H1 (cell line): ENCODE data around the gene CSTF2. TPM values are rescaled to one million over a fixed set of nuclear protein-coding genes. Genes with fewer than 3 reads are reported as not detected.

Experiments used
- CTCF ChIA-PET: fragments of 300-600 bp; sonication (Branson Sonifier 250); formaldehyde crosslinking; loops from one replicate; lab custom pipeline; 2021; ENCODE audit not compliant: partially characterized antibody; lab: Charles Lee
- POLR2A ChIA-PET: fragments of 300-600 bp; sonication (Branson Sonifier 250); formaldehyde crosslinking; loops from one replicate; lab custom pipeline; 2021; ENCODE audit warnings: inconsistent platforms; ENCODE audit not compliant: partially characterized antibody; lab: Charles Lee
- DNase-seq, 2 experiments: peaks; one replicate each; pipeline versions ENCODE4 v3.0.0 to v3.0.0-alpha.2; 2010 to 2022; ENCODE audit warnings: low spot score in 2 of 2, low read depth in 1 of 2, mixed read lengths in 1 of 2
- FAIRE-seq: peaks from 2 replicates; lab custom pipeline; 2011; peaks lifted over from hg19 to GRCh38; lab: Jason Lieb, UNC
- H2AFZ ChIP-seq: 2 replicates; pipeline ENCODE4 v1.8.1; 2012; ENCODE audit warnings: low read length, inconsistent platforms
- H2AK5ac ChIP-seq: 2 replicates; pipeline ENCODE4 v1.6.1; 2013; ENCODE audit warnings: low read depth, low read length
- H2BK120ac ChIP-seq: replicated peaks from 2 replicates; pipeline ENCODE3; 2013; ENCODE audit warnings: low read depth, low read length, inconsistent platforms
- H2BK12ac ChIP-seq: 2 replicates; pipeline ENCODE4 v1.6.1; 2013; ENCODE audit warnings: low read depth, low read length
- H2BK15ac ChIP-seq: 2 replicates; pipeline ENCODE4 v1.6.1; 2013; ENCODE audit warnings: low read length
- H2BK20ac ChIP-seq: 2 replicates; pipeline ENCODE4 v1.6.1; 2013; ENCODE audit warnings: low read length
- H2BK5ac ChIP-seq: 2 replicates; pipeline ENCODE4 v1.6.1; 2013; ENCODE audit warnings: low read depth, low read length
- H3K14ac ChIP-seq: 2 replicates; pipeline ENCODE4 v1.6.1; 2013; ENCODE audit warnings: inconsistent platforms; ENCODE audit not compliant: insufficient read length
- H3K18ac ChIP-seq: 2 replicates; pipeline ENCODE4 v1.6.1; 2013; ENCODE audit warnings: low read length; ENCODE audit errors: extremely low read depth
- H3K23ac ChIP-seq: 2 replicates; pipeline ENCODE4 v1.6.1; 2013; ENCODE audit warnings: inconsistent platforms; ENCODE audit not compliant: insufficient read length
- H3K23me2 ChIP-seq: 2 replicates; pipeline ENCODE4 v1.6.1; 2013; ENCODE audit warnings: low read depth, low read length
- H3K27ac ChIP-seq: 2 replicates; pipeline ENCODE4 v1.6.1; 2011; ENCODE audit warnings: low read depth, low read length, inconsistent platforms
- H3K27me3 ChIP-seq, 4 experiments: replicated peaks in 1 of 4; 1 replicate in 1 of 4; 2 replicates in 3 of 4; pipeline versions ENCODE4 v1.6.1 to v1.8.1; 2011 to 2013; ENCODE audit warnings: low read length in 3 of 4, mild to moderate bottlenecking in 3 of 4, inconsistent platforms in 2 of 4, mixed read lengths in 2 of 4, moderate library complexity in 1 of 4; ENCODE audit not compliant: control insufficient read depth in 3 of 4, insufficient read depth in 3 of 4; ENCODE audit errors: extremely low read depth in 1 of 4
- H3K36me3 ChIP-seq, 4 experiments: 2 replicates each; pipeline versions ENCODE4 v1.6.1 to v1.8.1; 2011 to 2013; ENCODE audit warnings: mild to moderate bottlenecking in 4 of 4, low read length in 3 of 4, moderate library complexity in 2 of 4, control low read depth in 1 of 4, inconsistent platforms in 1 of 4; ENCODE audit not compliant: insufficient read depth in 4 of 4, control insufficient read depth in 2 of 4
- H3K4ac ChIP-seq: replicated peaks from 2 replicates; pipeline ENCODE3; 2013; ENCODE audit warnings: low read length, low read depth, mixed read lengths, inconsistent platforms; ENCODE audit not compliant: insufficient read length
- H3K4me1 ChIP-seq, 4 experiments: replicated peaks in 1 of 4; 1 replicate in 1 of 4; 2 replicates in 3 of 4; pipeline versions ENCODE4 v1.6.1 to v1.8.1; 2011 to 2013; ENCODE audit warnings: low read length in 3 of 4, inconsistent platforms in 2 of 4, mixed read lengths in 1 of 4; ENCODE audit not compliant: insufficient read depth in 4 of 4, control insufficient read depth in 3 of 4
- H3K4me2 ChIP-seq, 2 experiments: 2 replicates each; pipeline versions ENCODE4 v1.6.1 to v1.8.1; 2011 to 2013; ENCODE audit warnings: low read depth in 2 of 2, low read length in 2 of 2, control low read depth in 1 of 2, inconsistent platforms in 1 of 2, mild to moderate bottlenecking in 1 of 2; ENCODE audit not compliant: insufficient read depth in 1 of 2
- H3K4me3 ChIP-seq, 4 experiments: fragments of 200-600, 300-600 bp in 1 of 4; sonication (generic), shearing (Covaris generic), sonication (Bioruptor Twin) in 1 of 4; 2 replicates each; pipeline versions ENCODE4 v1.5.1 to v1.8.1; 2011 to 2016; ENCODE audit warnings: low read length in 4 of 4, low read depth in 3 of 4, control low read depth in 2 of 4, inconsistent platforms in 2 of 4, mild to moderate bottlenecking in 2 of 4, mixed read lengths in 1 of 4, moderate library complexity in 1 of 4; ENCODE audit not compliant: insufficient read depth in 2 of 4; ENCODE audit errors: extremely low read depth in 1 of 4
- H3K56ac ChIP-seq: replicated peaks from 2 replicates; pipeline ENCODE3; 2013; ENCODE audit warnings: low read depth, mild to moderate bottlenecking, mixed read lengths, low read length, inconsistent platforms; ENCODE audit not compliant: insufficient read length
- H3K79me1 ChIP-seq: 2 replicates; pipeline ENCODE4 v1.6.1; 2013; ENCODE audit warnings: low read depth, low read length, control low read depth
- H3K79me2 ChIP-seq, 2 experiments: 2 replicates each; pipeline versions ENCODE4 v1.6.1 to v1.8.1; 2012 to 2013; ENCODE audit warnings: low read length in 2 of 2, mild to moderate bottlenecking in 2 of 2, inconsistent platforms in 1 of 2; ENCODE audit not compliant: insufficient read depth in 2 of 2, control insufficient read depth in 1 of 2
- H3K9ac ChIP-seq, 4 experiments: replicated peaks in 1 of 4; 1 replicate in 1 of 4; 2 replicates in 3 of 4; pipeline versions ENCODE4 v1.6.1 to v1.8.1; 2011 to 2013; ENCODE audit warnings: low read depth in 3 of 4, low read length in 3 of 4, control low read depth in 2 of 4, mild to moderate bottlenecking in 2 of 4, moderate library complexity in 2 of 4, inconsistent platforms in 1 of 4; ENCODE audit errors: extremely low read depth in 1 of 4
- H3K9me3 ChIP-seq, 2 experiments: 2 replicates each; pipeline versions ENCODE4 v1.6.1 to v1.8.1; 2012 to 2013; ENCODE audit warnings: mild to moderate bottlenecking in 2 of 2, moderate library complexity in 2 of 2, control low read depth in 1 of 2, inconsistent platforms in 1 of 2, low read depth in 1 of 2, low read length in 1 of 2, mixed read lengths in 1 of 2; ENCODE audit not compliant: insufficient read depth in 2 of 2
- H4K20me1 ChIP-seq, 2 experiments: replicated peaks in 1 of 2; 2 replicates each; pipeline versions ENCODE3 to v1.8.1; 2011 to 2013; ENCODE audit warnings: inconsistent platforms in 2 of 2, low read length in 2 of 2, mild to moderate bottlenecking in 1 of 2; ENCODE audit not compliant: insufficient read depth in 2 of 2, control insufficient read depth in 1 of 2
- H4K5ac ChIP-seq: 2 replicates; pipeline ENCODE4 v1.6.1; 2013; ENCODE audit warnings: low read length, low read depth, mixed read lengths, inconsistent platforms; ENCODE audit not compliant: insufficient read length
- H4K8ac ChIP-seq: 2 replicates; pipeline ENCODE4 v1.8.0; 2013; ENCODE audit warnings: mild to moderate bottlenecking, moderate library complexity, low read length, inconsistent platforms; ENCODE audit not compliant: insufficient read depth; ENCODE audit errors: extremely low read depth
- H4K91ac ChIP-seq: replicated peaks from 2 replicates; pipeline ENCODE3; 2013; ENCODE audit warnings: low read length, mixed read lengths, inconsistent platforms; ENCODE audit not compliant: insufficient read length
- CBX8 ChIP-seq: fragments of 300-800, 300-1000 bp; sonication (generic); IDR thresholded peaks from 2 replicates; pipeline ENCODE4 v1.7.1; 2016; ENCODE audit warnings: low read depth, low read length, borderline replicate concordance
- KDM4A ChIP-seq: IDR thresholded peaks from one replicate; pipeline ENCODE4 v1.7.1; 2012; ENCODE audit warnings: low read depth, mild to moderate bottlenecking, moderate library complexity, low read length, inconsistent platforms; ENCODE audit not compliant: severe bottlenecking
- MAFK ChIP-seq: IDR thresholded peaks from 2 replicates; pipeline ENCODE4 v1.6.1; 2012; ENCODE audit warnings: low read depth, mild to moderate bottlenecking, improper control_type of control experiment, low read length
- NRF1 ChIP-seq: IDR thresholded peaks from 2 replicates; pipeline ENCODE4 v1.6.1; 2011; ENCODE audit warnings: mild to moderate bottlenecking, low read depth, low read length, improper control_type of control experiment
- POLR2A ChIP-seq, 2 experiments: IDR thresholded peaks; 1 replicate in 1 of 2; 2 replicates in 1 of 2; pipeline ENCODE4 v1.6.1; 2011; ENCODE audit warnings: low read depth in 2 of 2, low read length in 2 of 2, mild to moderate bottlenecking in 2 of 2; ENCODE audit errors: control extremely low read depth in 1 of 2
- SP2 ChIP-seq: IDR thresholded peaks from 2 replicates; pipeline ENCODE4 v1.6.1; 2012; ENCODE audit warnings: mild to moderate bottlenecking, low read length, inconsistent platforms
- SRF ChIP-seq: IDR thresholded peaks from 2 replicates; pipeline ENCODE4 v1.6.1; 2011; ENCODE audit warnings: mild to moderate bottlenecking, low read depth, low read length, moderate library complexity
- ZNF274 ChIP-seq: IDR thresholded peaks from 2 replicates; pipeline ENCODE4 v1.7.0; 2012; ENCODE audit warnings: low read length, borderline replicate concordance; ENCODE audit errors: extremely low read depth
- WGBS, 2 experiments: shearing (Covaris generic) in 1 of 2; methylation state at CpG; one replicate each; pipeline versions ENCODE4 v1.1.6 to v1.1.7; 2013 to 2015; ENCODE audit warnings: low lambda C conversion rate in 2 of 2, mixed read lengths in 2 of 2, inconsistent platforms in 1 of 2, low coverage in 1 of 2, missing lambda C conversion rate in 1 of 2; ENCODE audit not compliant: insufficient replicate concordance in 2 of 2, insufficient coverage in 1 of 2, insufficient read length in 1 of 2; ENCODE audit errors: extremely low coverage in 1 of 2, missing lambda C conversion rate in 1 of 2; 5-methylcytosine and 5-hydroxymethylcytosine counted together
- polyA plus RNA-seq, 7 experiments: library from polyadenylated mRNA; depleted of rRNA in 3 of 7; stranded (reverse) in 5 of 7; unstranded in 2 of 7; fragments of >200 nt in 5 of 7; fragments of 200-250 nt in 2 of 7; gene quantifications; 1 replicate in 5 of 7; 2 replicates in 1 of 7; 4 replicates in 1 of 7; pipeline versions ENCODE4 v1.2.1 to v1.2.3, GENCODE V29; 2011 to 2013; ENCODE audit warnings: missing spikeins in 2 of 7, mixed read lengths in 2 of 7
- total RNA-seq: library from RNA; stranded (reverse); fragmentation: NEBNext Ultra II Directional; extraction: Animal tissue kit (Norgen Biotek cat#: 25700); gene quantifications from 2 replicates; pipeline ENCODE4 v1.2.1, GENCODE V29; 2021
- TF ChIP-seq, protein P1 (sequence below), 3 experiments: IDR thresholded peaks; 1 replicate in 2 of 3; 2 replicates in 1 of 3; pipeline versions ENCODE4 v1.5.1 to v1.6.1; 2011; ENCODE audit warnings: low read length in 3 of 3, mild to moderate bottlenecking in 3 of 3, inconsistent platforms in 2 of 3, low read depth in 1 of 3, moderate library complexity in 1 of 3; ENCODE audit not compliant: insufficient read depth in 1 of 3; ENCODE audit errors: control extremely low read depth in 1 of 3
- TF ChIP-seq, protein P2 (sequence below): IDR thresholded peaks from 2 replicates; pipeline ENCODE4 v1.6.1; 2012; ENCODE audit warnings: low read length, inconsistent platforms

The CSTF2 gene
- total and polyA plus RNA-seq, 2 of the 8 experiments (the other 6 are each of a cell fraction or from before 2014, with no cell fraction given), result 20.7 to 30.9 TPM

DNA sequence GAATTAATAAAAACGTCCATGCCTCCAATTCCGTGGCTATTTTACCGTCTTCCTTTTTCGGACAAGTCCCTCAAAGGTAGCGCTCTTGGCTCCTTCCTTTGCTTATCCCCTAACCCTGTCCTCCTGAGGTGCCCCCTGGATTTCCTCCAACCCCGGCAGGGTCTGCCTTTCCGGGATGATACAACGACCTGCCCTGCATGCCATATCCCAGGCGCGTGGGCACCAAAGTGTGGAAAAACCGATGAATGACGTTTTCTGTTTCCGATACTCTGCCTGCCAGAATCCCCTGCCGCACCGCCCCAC is 706 bp upstream of the CSTF2 start:
- H4K91ac ChIP-seq, result no peak overlapping the region
- no peaks in the 10 kb centered on the region for H3K9me3 ChIP-seq
- WGBS, 2 experiments, result 30% methylated on average over 11 of the region's 15 CpGs; no CpG with 5 or more reads in 1 of the 2 experiments
- no peaks in the 10 kb centered on the region for H4K20me1 ChIP-seq
- no peak overlapping the region for H2BK120ac ChIP-seq
- H3K4me3 ChIP-seq, result peak overlapping the region; percentile 81 to 99 (median 93)
- H2BK12ac ChIP-seq, result no peak overlapping the region
- no peak overlapping the region for H3K23ac ChIP-seq
- no peak overlapping the region for H3K14ac ChIP-seq
- no peak overlapping the region for H4K8ac ChIP-seq
- H3K56ac ChIP-seq, result no peak overlapping the region
- H2AFZ ChIP-seq, result peak overlapping the region; percentile 90; the same call in 1 of the 2 replicates
- no peaks in the 10 kb centered on the region for H3K79me1 ChIP-seq
- ChIA-PET CTCF (no interaction called here), POLR2A (no interaction called here)
- peaks cover 3% of the 10 kb centered on the region; the same call in 1 of the 2 replicates for H3K23me2 ChIP-seq
- no peak overlapping the region for H3K27ac ChIP-seq
- peak overlapping the region; percentile 82 to 95 for H3K4me2 ChIP-seq
- no peak overlapping the region for H3K4ac ChIP-seq
- H3K4me1 ChIP-seq, result no peaks in the 10 kb centered on the region
- no peak overlapping the region for H4K5ac ChIP-seq
- no peak overlapping the region; the same call in 1 of the 2 replicates for H3K18ac ChIP-seq
- H2BK20ac ChIP-seq, result no peak overlapping the region
- H3K27me3 ChIP-seq, result no peaks in the 10 kb centered on the region
- H2BK5ac ChIP-seq, result no peak overlapping the region
- no peak overlapping the region for H2BK15ac ChIP-seq
- H3K9ac ChIP-seq, result peak overlapping the region in 3 of 4 experiments; percentile 0 to 74 (median 14); a peak in 3 of 7 replicates
- H3K36me3 ChIP-seq, result peaks cover 2 to 18% (median 11%) of the 10 kb centered on the region in 4 experiments; a peak in 6 of 8 replicates
- peaks cover 0 to 6% of the 10 kb centered on the region in 2 experiments; a peak in 2 of 4 replicates for H3K79me2 ChIP-seq
- H2AK5ac ChIP-seq, result no peak overlapping the region
- FAIRE-seq, result no peak
- DNase-seq, result no peak
- TF ChIP-seq, protein P1, sequence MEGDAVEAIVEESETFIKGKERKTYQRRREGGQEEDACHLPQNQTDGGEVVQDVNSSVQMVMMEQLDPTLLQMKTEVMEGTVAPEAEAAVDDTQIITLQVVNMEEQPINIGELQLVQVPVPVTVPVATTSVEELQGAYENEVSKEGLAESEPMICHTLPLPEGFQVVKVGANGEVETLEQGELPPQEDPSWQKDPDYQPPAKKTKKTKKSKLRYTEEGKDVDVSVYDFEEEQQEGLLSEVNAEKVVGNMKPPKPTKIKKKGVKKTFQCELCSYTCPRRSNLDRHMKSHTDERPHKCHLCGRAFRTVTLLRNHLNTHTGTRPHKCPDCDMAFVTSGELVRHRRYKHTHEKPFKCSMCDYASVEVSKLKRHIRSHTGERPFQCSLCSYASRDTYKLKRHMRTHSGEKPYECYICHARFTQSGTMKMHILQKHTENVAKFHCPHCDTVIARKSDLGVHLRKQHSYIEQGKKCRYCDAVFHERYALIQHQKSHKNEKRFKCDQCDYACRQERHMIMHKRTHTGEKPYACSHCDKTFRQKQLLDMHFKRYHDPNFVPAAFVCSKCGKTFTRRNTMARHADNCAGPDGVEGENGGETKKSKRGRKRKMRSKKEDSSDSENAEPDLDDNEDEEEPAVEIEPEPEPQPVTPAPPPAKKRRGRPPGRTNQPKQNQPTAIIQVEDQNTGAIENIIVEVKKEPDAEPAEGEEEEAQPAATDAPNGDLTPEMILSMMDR (IDR thresholded peaks at IDR 0.05; ENCODE audit: control extremely low read depth in 1 of 3, insufficient read depth in 1 of 3, low read depth in 1 of 3, low read length in 3 of 3), result no peak
- TF ChIP-seq CBX8 (no peak), SP2 (no peak), SRF (no peak), POLR2A (IDR thresholded peaks at IDR 0.05; ENCODE audit: control extremely low read depth in 1 of 2, low read depth in 2 of 2, low read length in 2 of 2) (no peak), MAFK (no peak), ZNF274 (no peak), NRF1 (no peak), KDM4A (no peak)
- TF ChIP-seq, protein P2, sequence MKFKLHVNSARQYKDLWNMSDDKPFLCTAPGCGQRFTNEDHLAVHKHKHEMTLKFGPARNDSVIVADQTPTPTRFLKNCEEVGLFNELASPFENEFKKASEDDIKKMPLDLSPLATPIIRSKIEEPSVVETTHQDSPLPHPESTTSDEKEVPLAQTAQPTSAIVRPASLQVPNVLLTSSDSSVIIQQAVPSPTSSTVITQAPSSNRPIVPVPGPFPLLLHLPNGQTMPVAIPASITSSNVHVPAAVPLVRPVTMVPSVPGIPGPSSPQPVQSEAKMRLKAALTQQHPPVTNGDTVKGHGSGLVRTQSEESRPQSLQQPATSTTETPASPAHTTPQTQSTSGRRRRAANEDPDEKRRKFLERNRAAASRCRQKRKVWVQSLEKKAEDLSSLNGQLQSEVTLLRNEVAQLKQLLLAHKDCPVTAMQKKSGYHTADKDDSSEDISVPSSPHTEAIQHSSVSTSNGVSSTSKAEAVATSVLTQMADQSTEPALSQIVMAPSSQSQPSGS, result no peak
